HepG2 (cell line): ENCODE results near the gene UQCRC2. TPM values are rescaled to one million over a fixed set of nuclear protein-coding genes. Genes with fewer than 3 reads are reported as not detected.
A peak's percentile ranks its signal among the peaks of the same experiment; 100 is the strongest.

Experiments used
- AGO1 ChIP-seq: fragments of 200-400 bp; formaldehyde crosslinking; IDR thresholded peaks from 2 replicates; pipeline ENCODE4 v1.6.1; 2017; ENCODE audit warnings: mild to moderate bottlenecking, low read depth, low read length, moderate library complexity; ENCODE audit not compliant: poor library complexity, severe bottlenecking
- ATF1 ChIP-seq: IDR thresholded peaks from 2 replicates; pipeline ENCODE4 v1.6.1; 2016; ENCODE audit warnings: mild to moderate bottlenecking, control low read depth
- FOXJ3 ChIP-seq: sonication (generic); formaldehyde crosslinking; IDR thresholded peaks from 2 replicates; pipeline ENCODE4 v1.4.0; 2020; ENCODE audit warnings: missing genetic modification reagents, mild to moderate bottlenecking, borderline replicate concordance
- FOXK1 ChIP-seq: sonication (generic); formaldehyde crosslinking; IDR thresholded peaks from 2 replicates; pipeline ENCODE4 v1.4.0; 2020; ENCODE audit warnings: low read depth, missing genetic modification reagents, borderline replicate concordance
- GTF2F1 ChIP-seq: fragments of 150-350 bp; IDR thresholded peaks from 2 replicates; pipeline ENCODE4 v1.6.1; 2014; ENCODE audit warnings: low read length
- HNF4A ChIP-seq: sonication (generic); formaldehyde crosslinking; IDR thresholded peaks from 2 replicates; pipeline ENCODE4 v1.4.0; 2020; ENCODE audit warnings: missing genetic modification reagents
- HNRNPH1 ChIP-seq: fragments of 200-400 bp; formaldehyde crosslinking; optimal IDR thresholded peaks from 2 replicates; pipeline ENCODE3; 2017; ENCODE audit warnings: mild to moderate bottlenecking, low read depth, low read length
- HOMEZ ChIP-seq: IDR thresholded peaks from 2 replicates; pipeline ENCODE4 v1.6.1; 2016; ENCODE audit warnings: low read depth
- KMT2A ChIP-seq: sonication (generic); formaldehyde crosslinking; IDR thresholded peaks from 2 replicates; pipeline ENCODE4 v1.4.0; 2020; ENCODE audit warnings: missing genetic modification reagents
- MIXL1 ChIP-seq: IDR thresholded peaks from 2 replicates; pipeline ENCODE4 v1.6.1; 2016
- MXD4 ChIP-seq: IDR thresholded peaks from 2 replicates; pipeline ENCODE4 v1.6.1; 2016; ENCODE audit warnings: mild to moderate bottlenecking, missing biosample characterization, missing genetic modification reagents
- NKX3-1 ChIP-seq: sonication (generic); formaldehyde crosslinking; IDR thresholded peaks from 2 replicates; pipeline ENCODE4 v1.5.0; 2020; ENCODE audit warnings: missing genetic modification reagents
- NR2F2 ChIP-seq: IDR thresholded peaks from 2 replicates; pipeline ENCODE4 v1.6.1; 2012; ENCODE audit warnings: low read depth, inconsistent platforms, borderline replicate concordance
- RELA ChIP-seq: sonication (generic); formaldehyde crosslinking; IDR thresholded peaks from 2 replicates; pipeline ENCODE4 v1.4.0; 2020; ENCODE audit warnings: missing genetic modification reagents
- SAFB2 ChIP-seq: sonication (generic); formaldehyde crosslinking; IDR thresholded peaks from 2 replicates; pipeline ENCODE4 v1.5.1; 2020; ENCODE audit warnings: missing genetic modification reagents, low read depth, mild to moderate bottlenecking, borderline replicate concordance
- ZBTB42 ChIP-seq: sonication (generic); formaldehyde crosslinking; IDR thresholded peaks from 2 replicates; pipeline ENCODE4 v1.5.0; 2020; ENCODE audit warnings: mild to moderate bottlenecking, missing genetic modification reagents
- ZNF230 ChIP-seq: sonication (generic); formaldehyde crosslinking; IDR thresholded peaks from 2 replicates; pipeline ENCODE4 v1.4.0; 2020; ENCODE audit warnings: mild to moderate bottlenecking, missing genetic modification reagents
- ZNF570 ChIP-seq: sonication (generic); formaldehyde crosslinking; IDR thresholded peaks from 2 replicates; pipeline ENCODE4 v1.4.0; 2020; ENCODE audit warnings: mild to moderate bottlenecking, missing genetic modification reagents, borderline replicate concordance
- ZNF616 ChIP-seq: sonication (generic); formaldehyde crosslinking; IDR thresholded peaks from 2 replicates; pipeline ENCODE4 v1.5.0; 2020; ENCODE audit warnings: low read depth, mild to moderate bottlenecking, missing genetic modification reagents
- ZNF772 ChIP-seq: sonication (generic); formaldehyde crosslinking; IDR thresholded peaks from 2 replicates; pipeline ENCODE4 v1.5.0; 2020; ENCODE audit warnings: mild to moderate bottlenecking, missing genetic modification reagents
- ZSCAN21 ChIP-seq: sonication (generic); formaldehyde crosslinking; IDR thresholded peaks from 2 replicates; pipeline ENCODE4 v1.8.0; 2022; ENCODE audit warnings: mild to moderate bottlenecking, missing genetic modification reagents, moderate library complexity, borderline replicate concordance
- polyA plus RNA-seq, 8 experiments: library from polyadenylated mRNA; depleted of rRNA in 3 of 8; stranded (reverse) in 7 of 8; unstranded in 1 of 8; fragments of >200 nt; fragmentation: Illumina TruSeq in 4 of 8; extraction: Trizol in 4 of 8; gene quantifications; 2 replicates each; pipeline versions ENCODE4 v1.2.1 to v1.2.3, GENCODE V29; 2011 to 2016; ENCODE audit warnings: low read depth in 4 of 8, missing spikeins in 1 of 8, mixed read lengths in 1 of 8; ENCODE audit not compliant: insufficient read depth in 1 of 8
- total RNA-seq, 5 experiments: library from RNA; depleted of rRNA; stranded (reverse); fragments of >200 nt; fragmentation: Illumina TruSeq; extraction: Trizol; gene quantifications; 2 replicates each; pipeline ENCODE4 v1.2.3, GENCODE V29; 2016; ENCODE audit warnings: low read depth in 1 of 5
- TF ChIP-seq, protein P1 (sequence below): sonication (generic); formaldehyde crosslinking; IDR thresholded peaks from 2 replicates; pipeline ENCODE4 v1.8.0; 2023; ENCODE audit warnings: mild to moderate bottlenecking, missing genetic modification reagents
- TF ChIP-seq, protein P2 (sequence below): sonication (generic); formaldehyde crosslinking; IDR thresholded peaks from 2 replicates; pipeline ENCODE4 v1.4.0; 2020; ENCODE audit warnings: missing genetic modification reagents
- TF ChIP-seq, protein P3 (sequence below): IDR thresholded peaks from 2 replicates; pipeline ENCODE4 v1.6.1; 2016; ENCODE audit warnings: missing genetic modification reagents, missing compliant biosample characterization
- TF ChIP-seq, protein P4 (sequence below): sonication (generic); IDR thresholded peaks from 2 replicates; pipeline ENCODE4 v1.6.1; 2016; ENCODE audit warnings: low read depth, borderline replicate concordance

The UQCRC2 gene
- total and polyA plus RNA-seq, 2 of the 13 experiments (the other 11 are each of a cell fraction or from before 2014, with no cell fraction given): 442 to 536 TPM

- TF ChIP-seq HNF4A (CRISPR knock-in tag): peak; percentile 30; the same call in 1 of the 2 replicates
- no peak for TF ChIP-seq GTF2F1
- TF ChIP-seq, protein P1, sequence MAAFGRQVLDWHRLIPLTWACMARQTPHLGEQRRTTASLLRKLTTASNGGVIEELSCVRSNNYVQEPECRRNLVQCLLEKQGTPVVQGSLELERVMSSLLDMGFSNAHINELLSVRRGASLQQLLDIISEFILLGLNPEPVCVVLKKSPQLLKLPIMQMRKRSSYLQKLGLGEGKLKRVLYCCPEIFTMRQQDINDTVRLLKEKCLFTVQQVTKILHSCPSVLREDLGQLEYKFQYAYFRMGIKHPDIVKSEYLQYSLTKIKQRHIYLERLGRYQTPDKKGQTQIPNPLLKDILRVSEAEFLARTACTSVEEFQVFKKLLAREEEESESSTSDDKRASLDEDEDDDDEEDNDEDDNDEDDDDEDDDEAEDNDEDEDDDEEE (CRISPR knock-in tag): no peak
- TF ChIP-seq, protein P2, sequence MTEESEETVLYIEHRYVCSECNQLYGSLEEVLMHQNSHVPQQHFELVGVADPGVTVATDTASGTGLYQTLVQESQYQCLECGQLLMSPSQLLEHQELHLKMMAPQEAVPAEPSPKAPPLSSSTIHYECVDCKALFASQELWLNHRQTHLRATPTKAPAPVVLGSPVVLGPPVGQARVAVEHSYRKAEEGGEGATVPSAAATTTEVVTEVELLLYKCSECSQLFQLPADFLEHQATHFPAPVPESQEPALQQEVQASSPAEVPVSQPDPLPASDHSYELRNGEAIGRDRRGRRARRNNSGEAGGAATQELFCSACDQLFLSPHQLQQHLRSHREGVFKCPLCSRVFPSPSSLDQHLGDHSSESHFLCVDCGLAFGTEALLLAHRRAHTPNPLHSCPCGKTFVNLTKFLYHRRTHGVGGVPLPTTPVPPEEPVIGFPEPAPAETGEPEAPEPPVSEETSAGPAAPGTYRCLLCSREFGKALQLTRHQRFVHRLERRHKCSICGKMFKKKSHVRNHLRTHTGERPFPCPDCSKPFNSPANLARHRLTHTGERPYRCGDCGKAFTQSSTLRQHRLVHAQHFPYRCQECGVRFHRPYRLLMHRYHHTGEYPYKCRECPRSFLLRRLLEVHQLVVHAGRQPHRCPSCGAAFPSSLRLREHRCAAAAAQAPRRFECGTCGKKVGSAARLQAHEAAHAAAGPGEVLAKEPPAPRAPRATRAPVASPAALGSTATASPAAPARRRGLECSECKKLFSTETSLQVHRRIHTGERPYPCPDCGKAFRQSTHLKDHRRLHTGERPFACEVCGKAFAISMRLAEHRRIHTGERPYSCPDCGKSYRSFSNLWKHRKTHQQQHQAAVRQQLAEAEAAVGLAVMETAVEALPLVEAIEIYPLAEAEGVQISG (CRISPR knock-in tag): peak; percentile 84
- no peak for TF ChIP-seq ZNF570 (CRISPR knock-in tag)
- TF ChIP-seq FOXK1 (CRISPR knock-in tag): no peak; the same call in 1 of the 2 replicates
- TF ChIP-seq HOMEZ: no peak
- TF ChIP-seq NKX3-1 (CRISPR knock-in tag): peak; percentile 54; the same call in 1 of the 2 replicates
- no peak for TF ChIP-seq KMT2A
- no peak for TF ChIP-seq ZNF230 (CRISPR knock-in tag)
- no peak for TF ChIP-seq MXD4 (CRISPR knock-in tag)
- TF ChIP-seq, protein P3, sequence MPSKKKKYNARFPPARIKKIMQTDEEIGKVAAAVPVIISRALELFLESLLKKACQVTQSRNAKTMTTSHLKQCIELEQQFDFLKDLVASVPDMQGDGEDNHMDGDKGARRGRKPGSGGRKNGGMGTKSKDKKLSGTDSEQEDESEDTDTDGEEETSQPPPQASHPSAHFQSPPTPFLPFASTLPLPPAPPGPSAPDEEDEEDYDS (CRISPR knock-in tag): no peak
- TF ChIP-seq ZSCAN21 (CRISPR knock-in tag): peak; percentile 65; the same call in 1 of the 2 replicates
- peak; percentile 72; the same call in 1 of the 2 replicates for TF ChIP-seq FOXJ3 (CRISPR knock-in tag)
- no peak for TF ChIP-seq ZNF616 (CRISPR knock-in tag)
- no peak; the same call in 1 of the 2 replicates for TF ChIP-seq NR2F2
- TF ChIP-seq RELA (CRISPR knock-in tag): 0 out of 2 replicates have a peak, but pooled peaks have one; percentile 82
- TF ChIP-seq SAFB2: peak; percentile 53; the same call in 1 of the 2 replicates
- TF ChIP-seq AGO1: no peak
- no peak for TF ChIP-seq HNRNPH1
- no peak for TF ChIP-seq MIXL1
- TF ChIP-seq, protein P4, sequence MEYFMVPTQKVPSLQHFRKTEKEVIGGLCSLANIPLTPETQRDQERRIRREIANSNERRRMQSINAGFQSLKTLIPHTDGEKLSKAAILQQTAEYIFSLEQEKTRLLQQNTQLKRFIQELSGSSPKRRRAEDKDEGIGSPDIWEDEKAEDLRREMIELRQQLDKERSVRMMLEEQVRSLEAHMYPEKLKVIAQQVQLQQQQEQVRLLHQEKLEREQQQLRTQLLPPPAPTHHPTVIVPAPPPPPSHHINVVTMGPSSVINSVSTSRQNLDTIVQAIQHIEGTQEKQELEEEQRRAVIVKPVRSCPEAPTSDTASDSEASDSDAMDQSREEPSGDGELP: no peak
- no peak for TF ChIP-seq ZNF772
- TF ChIP-seq ATF1 (CRISPR knock-in tag): no peak
- TF ChIP-seq ZBTB42 (CRISPR knock-in tag): no peak
These were observed 54.5 kb downstream of the UQCRC2 start, which contains the start of gene MOSMO (continued) for GRCh38 chr16:22007509-22008214.
